HG02571 (cell line): ENCODE measurements around the gene MCEMP1.
A peak's percentile ranks its signal among the peaks of the same experiment; 100 is the strongest.

ENCODE experiments used
- ATAC-seq: cut with Tn5 transposase; IDR thresholded peaks from one replicate; pipeline ENCODE4 v1.9.1; 2021; ENCODE audit warnings: mild to moderate bottlenecking, moderate library complexity; ENCODE audit not compliant: unreplicated experiment

The MCEMP1 gene

GRCh38 chr19:7670150-7670783 lies 6.6 kb upstream of the MCEMP1 start:
- no peak for ATAC-seq

GRCh38 chr19:7670790-7671189 lies 6.1 kb upstream of the MCEMP1 start:
- no peak for ATAC-seq

DNA sequence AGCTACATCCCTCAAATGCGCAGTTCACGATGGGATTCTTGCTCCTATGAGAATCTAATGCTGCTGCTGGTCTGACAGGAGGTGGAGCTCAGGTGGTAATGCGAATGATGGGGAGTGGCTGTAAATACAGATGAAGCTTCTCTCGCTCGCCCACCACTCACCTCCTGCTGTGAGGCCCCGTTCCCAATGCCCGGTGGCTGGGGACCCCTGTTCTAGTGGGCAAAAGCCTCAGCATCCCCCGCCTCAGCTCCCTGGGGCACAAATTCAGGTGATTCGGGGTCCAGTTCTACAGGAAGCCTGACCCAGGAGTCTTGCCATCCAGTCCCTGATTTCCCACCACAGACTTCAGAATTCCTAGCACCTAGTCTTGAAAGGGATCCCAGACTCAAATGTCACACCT lies 4.4 kb upstream of the MCEMP1 start:
- ATAC-seq, result no peak

DNA sequence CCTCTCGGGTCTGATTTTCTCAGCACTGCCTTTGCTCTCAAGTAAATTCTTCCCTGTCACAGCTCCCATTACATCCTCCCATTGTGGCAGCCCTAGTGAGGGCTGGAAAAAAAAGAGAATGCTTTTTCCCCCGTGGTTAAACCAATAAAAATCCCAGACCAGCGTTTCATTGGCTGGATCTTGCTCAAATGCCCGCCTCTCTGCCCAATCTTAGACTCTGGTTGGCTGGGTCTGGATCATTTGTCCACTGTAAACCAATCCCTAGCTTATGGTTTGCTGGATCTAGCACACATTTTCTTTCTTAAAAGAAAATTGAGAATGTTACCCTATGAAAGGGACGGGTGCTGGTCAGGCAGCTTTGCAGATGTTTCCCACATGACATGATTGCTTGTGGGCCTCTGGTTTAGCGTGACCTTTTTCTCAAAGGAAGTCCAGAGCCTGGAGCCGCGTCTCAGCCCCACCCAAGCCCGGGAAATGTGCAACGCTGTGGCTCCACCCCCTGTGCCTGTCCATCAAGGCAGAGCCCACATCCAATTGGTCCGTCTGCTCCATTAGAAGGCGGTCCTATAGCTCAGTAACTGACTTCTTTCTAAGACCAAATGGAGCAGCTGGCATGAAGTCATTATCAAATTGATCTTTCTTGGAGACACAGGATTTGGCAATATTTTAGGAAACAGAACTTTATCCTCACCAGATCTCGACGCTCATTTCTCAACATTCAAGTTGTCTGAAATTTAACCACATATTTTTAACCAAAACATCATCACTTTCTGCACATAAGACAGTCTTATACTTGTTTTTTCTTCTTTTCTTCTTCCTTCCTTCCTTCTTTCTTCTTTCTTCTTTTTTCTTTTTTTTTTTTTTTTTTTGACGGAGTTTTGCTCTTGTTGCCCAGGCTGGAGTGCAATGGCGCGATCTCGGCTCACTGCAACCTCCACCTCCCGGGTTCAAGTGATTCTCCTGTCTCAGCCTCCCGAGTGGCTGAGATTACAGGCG lies 2.6 kb upstream of the MCEMP1 start:
- no peak for ATAC-seq

DNA sequence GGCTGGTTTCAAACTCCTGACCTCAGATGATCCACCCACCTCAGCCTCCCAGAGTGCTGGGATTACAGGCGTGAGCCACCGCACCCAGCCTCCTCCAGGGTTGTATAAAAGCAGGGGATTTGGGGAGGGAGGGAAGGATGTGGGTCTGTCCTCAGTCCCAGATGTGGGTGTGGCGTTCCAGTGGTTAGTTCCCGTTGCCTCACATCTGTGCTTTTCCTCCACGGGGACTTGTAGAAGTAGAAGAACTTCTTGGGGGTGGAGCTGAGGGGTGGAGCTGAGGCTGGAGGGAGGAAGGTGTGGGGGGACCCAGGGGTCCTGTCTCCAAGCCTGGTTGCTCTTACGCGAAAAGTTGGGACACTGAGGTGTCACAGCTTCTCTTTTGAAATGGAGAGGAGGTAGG lies 514 bp upstream of the MCEMP1 start:
- ATAC-seq, result no peak

GRCh38 chr19:7677669-7678311 lies 900 bp downstream of the MCEMP1 start:
- ATAC-seq, result no peak

GRCh38 chr19:7678971-7679751 lies 2.3 kb downstream of the MCEMP1 start:
- ATAC-seq, result no peak

- ATAC-seq, result no peak
Measured at GRCh38 chr19:7679771-7680605, 3.1 kb downstream of the MCEMP1 start.

GRCh38 chr19:7680606-7681339 lies 3.9 kb downstream of the MCEMP1 start, which contains the start of gene TRAPPC5:
TSS of gene TRAPPC5 (plus strand) at chr19:7680833. CDS start at chr19:7682254, 1,421 bp downstream.
- peak; percentile 47 for ATAC-seq

- no peak for ATAC-seq
Measured at GRCh38 chr19:7681340-7682174, 4.7 kb downstream of the MCEMP1 start.

DNA sequence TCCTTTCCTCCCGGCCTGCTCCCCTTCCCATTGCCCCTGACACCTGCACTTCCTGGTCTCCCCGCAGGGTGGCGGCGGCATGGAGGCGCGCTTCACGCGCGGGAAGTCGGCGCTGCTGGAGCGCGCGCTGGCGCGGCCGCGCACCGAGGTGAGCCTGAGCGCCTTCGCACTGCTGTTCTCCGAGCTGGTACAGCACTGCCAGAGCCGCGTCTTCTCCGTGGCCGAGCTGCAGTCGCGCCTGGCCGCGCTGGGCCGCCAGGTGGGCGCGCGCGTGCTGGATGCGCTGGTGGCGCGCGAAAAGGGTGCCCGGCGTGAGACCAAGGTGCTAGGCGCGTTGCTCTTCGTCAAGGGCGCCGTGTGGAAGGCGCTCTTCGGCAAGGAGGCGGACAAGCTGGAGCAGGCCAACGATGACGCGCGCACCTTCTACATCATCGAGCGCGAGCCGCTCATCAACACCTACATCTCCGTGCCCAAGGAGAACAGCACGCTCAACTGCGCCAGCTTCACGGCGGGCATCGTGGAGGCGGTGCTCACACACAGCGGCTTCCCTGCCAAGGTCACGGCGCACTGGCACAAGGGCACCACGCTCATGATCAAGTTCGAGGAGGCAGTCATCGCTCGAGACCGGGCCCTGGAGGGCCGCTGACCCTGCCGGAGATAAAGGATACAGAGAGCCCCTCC lies 5.4 kb downstream of the MCEMP1 start:
- no peak for ATAC-seq

- no peak for ATAC-seq
Measured at GRCh38 chr19:7685546-7686445, 8.9 kb downstream of the MCEMP1 start.

DNA sequence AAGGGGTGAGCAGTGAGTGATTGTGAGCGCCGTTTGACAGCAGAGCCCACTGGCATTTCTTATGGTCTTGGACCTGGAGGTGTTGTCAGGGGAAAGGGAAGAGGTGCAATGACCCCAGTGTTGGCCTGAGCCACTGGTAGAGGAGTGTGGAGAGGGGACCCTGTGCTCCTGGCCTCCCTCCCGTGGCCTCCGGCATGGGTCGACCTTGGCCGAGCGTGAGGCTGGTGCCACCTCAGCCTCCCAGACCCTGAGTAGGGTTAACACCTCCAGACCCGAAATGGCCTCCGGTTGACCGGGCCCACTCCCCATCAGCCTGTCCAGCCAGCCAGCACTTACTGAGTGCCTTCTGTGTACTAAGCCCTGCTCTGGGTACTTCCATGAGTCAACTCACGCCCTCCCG lies 10.3 kb downstream of the MCEMP1 start:
- no peak for ATAC-seq

DNA sequence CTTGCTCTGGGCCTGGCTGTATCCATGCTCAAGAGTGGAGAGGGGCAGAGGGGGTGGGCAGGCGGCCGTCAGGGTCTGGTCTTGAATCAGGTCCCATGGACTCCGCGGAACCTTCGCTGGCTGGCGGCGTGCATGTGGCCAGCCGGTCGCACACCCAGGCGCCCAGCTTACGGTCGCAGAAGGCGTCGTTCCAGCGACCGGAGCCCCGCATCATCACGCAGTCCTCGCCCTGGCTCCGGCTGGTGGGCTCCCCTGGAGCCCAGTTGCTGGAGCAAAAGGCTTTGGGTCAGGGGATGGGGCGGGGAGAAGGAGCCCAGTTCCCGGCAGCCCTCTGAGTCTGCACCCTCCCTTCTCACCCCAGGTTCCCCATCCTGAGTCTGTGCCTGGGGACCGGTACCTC lies 12.3 kb downstream of the MCEMP1 start:
- ATAC-seq, result no peak

DNA sequence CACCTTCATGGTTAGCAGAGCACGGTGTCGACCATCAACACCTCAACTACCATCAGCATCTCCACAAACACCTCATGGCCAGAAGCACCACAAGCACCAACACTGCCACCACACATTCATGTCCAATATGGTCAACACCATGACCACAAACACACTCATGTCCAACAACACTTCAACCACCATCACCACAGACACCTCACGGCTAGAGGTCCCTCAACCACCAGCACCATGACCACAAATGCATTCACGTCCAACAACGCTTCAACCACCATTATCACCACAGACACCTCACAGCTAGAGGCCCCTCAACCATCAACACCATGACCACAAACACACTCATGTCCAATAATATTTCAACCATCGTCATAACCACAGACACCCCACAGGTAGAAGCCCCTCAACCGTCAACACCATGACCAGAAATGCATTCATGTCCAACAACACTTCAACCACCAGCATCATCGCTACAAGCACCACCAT lies 13.9 kb downstream of the MCEMP1 start:
- ATAC-seq, result no peak

DNA sequence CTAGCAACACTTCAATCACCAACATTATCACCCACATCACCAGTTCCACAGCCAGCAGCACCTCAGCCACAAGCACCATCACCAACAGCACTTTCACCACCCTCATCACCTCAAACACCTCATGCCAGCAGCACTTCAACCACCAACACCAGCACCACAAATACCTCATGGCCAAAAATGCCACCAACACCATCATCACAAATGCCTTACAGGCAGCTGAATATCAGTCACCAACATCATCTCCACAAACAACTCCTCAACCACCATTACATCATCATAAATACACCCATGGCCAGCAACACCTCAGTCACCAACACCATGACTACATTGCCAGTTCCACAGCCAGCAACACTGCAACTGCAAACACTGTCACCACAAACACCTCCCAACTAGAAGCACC lies 14.6 kb downstream of the MCEMP1 start:
- ATAC-seq, result no peak
